A673 (cell line): ENCODE results near the gene MAT2B.
A peak's percentile ranks its signal among the peaks of the same experiment; 100 is the strongest.

ENCODE experiments used
- EZH2 ChIP-seq: fragments of 200-600 bp; sonication (generic); IDR thresholded peaks from 2 replicates; pipeline ENCODE4 v1.6.1; 2017; ENCODE audit warnings: borderline replicate concordance, low read depth, mild to moderate bottlenecking, mixed read lengths, antibody characterized with exemption, low read length; ENCODE audit not compliant: poor library complexity, severe bottlenecking
- TF ChIP-seq, protein P1 (sequence below): fragments of 300-800, 200-600 bp; sonication (generic); conservative IDR thresholded peaks from 2 replicates; pipeline ENCODE4 v1.5.1; 2017; ENCODE audit warnings: low read depth, mild to moderate bottlenecking, antibody characterized with exemption, low read length, moderate library complexity, mixed read lengths

DNA sequence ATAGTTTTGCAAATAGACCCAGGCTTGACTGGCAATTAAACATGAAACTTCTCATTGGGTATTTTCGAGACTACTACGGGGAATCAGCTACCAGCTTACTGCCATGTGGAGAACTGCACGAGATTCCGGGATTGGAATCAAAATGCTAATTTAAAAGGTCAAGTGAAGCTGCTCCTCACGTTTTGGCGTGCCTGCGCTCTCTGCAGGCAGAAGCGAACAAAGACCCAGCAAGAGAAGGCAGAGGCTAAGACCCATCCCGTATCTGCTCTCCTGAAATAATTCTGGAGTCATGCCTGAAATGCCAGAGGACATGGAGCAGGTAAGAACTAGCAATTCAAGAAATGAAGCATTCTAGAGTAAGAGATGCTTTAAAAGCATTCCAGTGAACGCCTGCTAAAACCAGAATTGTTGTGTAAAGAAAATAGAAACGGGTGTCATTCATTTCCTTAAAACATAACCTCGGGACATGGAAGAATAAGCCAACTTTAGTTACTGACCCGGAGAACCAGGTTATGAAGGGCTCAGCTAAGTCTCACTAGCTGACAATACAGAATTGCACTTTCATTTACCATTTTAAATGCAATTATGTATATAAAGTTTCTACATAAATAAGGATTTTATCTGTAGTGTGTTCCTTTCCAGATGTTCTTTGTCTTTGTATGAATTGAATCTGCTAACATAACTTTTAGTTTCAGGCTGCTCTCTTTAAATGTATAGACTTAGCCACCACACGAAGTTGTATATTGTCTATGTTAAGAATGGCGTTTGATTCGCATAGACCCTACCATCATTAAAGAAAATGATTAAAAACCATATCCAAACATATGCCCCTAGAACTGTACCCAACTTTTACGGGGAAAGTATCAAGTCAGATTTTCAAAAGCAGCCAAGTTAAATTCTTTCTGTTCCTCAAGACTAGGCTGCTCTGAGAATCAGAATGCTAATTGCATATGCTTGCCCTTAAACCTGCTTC is 2.0 kb upstream of the MAT2B start:
- no peak for TF ChIP-seq EZH2
- TF ChIP-seq, protein P1, sequence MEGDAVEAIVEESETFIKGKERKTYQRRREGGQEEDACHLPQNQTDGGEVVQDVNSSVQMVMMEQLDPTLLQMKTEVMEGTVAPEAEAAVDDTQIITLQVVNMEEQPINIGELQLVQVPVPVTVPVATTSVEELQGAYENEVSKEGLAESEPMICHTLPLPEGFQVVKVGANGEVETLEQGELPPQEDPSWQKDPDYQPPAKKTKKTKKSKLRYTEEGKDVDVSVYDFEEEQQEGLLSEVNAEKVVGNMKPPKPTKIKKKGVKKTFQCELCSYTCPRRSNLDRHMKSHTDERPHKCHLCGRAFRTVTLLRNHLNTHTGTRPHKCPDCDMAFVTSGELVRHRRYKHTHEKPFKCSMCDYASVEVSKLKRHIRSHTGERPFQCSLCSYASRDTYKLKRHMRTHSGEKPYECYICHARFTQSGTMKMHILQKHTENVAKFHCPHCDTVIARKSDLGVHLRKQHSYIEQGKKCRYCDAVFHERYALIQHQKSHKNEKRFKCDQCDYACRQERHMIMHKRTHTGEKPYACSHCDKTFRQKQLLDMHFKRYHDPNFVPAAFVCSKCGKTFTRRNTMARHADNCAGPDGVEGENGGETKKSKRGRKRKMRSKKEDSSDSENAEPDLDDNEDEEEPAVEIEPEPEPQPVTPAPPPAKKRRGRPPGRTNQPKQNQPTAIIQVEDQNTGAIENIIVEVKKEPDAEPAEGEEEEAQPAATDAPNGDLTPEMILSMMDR, result peak; percentile 53
